ENCODE measurements around the gene EEF1B2. TPM values are rescaled to one million over a fixed set of nuclear protein-coding genes. Genes with fewer than 3 reads are reported as not detected.
A peak's percentile ranks its signal among the peaks of the same experiment; 100 is the strongest.
"Not testable (repeated sequence)": the region's sequence is repeated elsewhere in the genome, so short reads cannot be mapped to it uniquely, and the experiment has no call there.

The EEF1B2 gene
- total RNA-seq, 1 donor from 2014 or later, result 452 TPM

GRCh38 chr2:206163251-206163880, 3.7 kb downstream of the EEF1B2 start:
- DNase-seq (ENCODE audit: low read depth in 2 of 2), result no peak

GRCh38 chr2:206164261-206164862, 4.7 kb downstream of the EEF1B2 start:
- peak; percentile 34 to 62 for DNase-seq (ENCODE audit: low read depth in 2 of 2)

GRCh38 chr2:206168230-206168629, 8.5 kb downstream of the EEF1B2 start:
- DNase-seq (ENCODE audit: low read depth in 2 of 2), result not testable (repeated sequence)

- DNase-seq (ENCODE audit: low read depth in 2 of 2), result not testable (repeated sequence)
Measured at GRCh38 chr2:206171624-206172397, 12.1 kb downstream of the EEF1B2 start.

- DNase-seq (ENCODE audit: low read depth in 2 of 2), result no peak
Measured at GRCh38 chr2:206173147-206173546, 13.5 kb downstream of the EEF1B2 start.

GRCh38 chr2:206176121-206176520, 16.4 kb downstream of the EEF1B2 start:
- DNase-seq (ENCODE audit: low read depth in 2 of 2), result peak in 1 of 2 donors; percentile 54

- DNase-seq (ENCODE audit: low read depth in 2 of 2), result peak; percentile 48 to 62
Measured at GRCh38 chr2:206176901-206177300, 17.2 kb downstream of the EEF1B2 start.

GRCh38 chr2:206181526-206181925, 21.8 kb downstream of the EEF1B2 start:
- DNase-seq (ENCODE audit: low read depth in 2 of 2), result not testable (repeated sequence)

GRCh38 chr2:206189691-206190090, 30.0 kb downstream of the EEF1B2 start:
- no peak for DNase-seq (ENCODE audit: low read depth in 2 of 2)

- DNase-seq (ENCODE audit: low read depth in 2 of 2), result no peak
Measured at GRCh38 chr2:206190111-206190510, 30.4 kb downstream of the EEF1B2 start.

- DNase-seq (ENCODE audit: low read depth in 2 of 2), result no peak
Measured at GRCh38 chr2:206190689-206191088, 31.0 kb downstream of the EEF1B2 start.

- DNase-seq (ENCODE audit: low read depth in 2 of 2), result no peak
Measured at GRCh38 chr2:206192157-206192556, 32.5 kb downstream of the EEF1B2 start.

GRCh38 chr2:206193671-206194357, 34.1 kb downstream of the EEF1B2 start:
- no peak for DNase-seq (ENCODE audit: low read depth in 2 of 2)

- peak in 1 of 2 donors; percentile 13 for DNase-seq (ENCODE audit: low read depth in 2 of 2)
Measured at GRCh38 chr2:206198677-206199076, 39.0 kb downstream of the EEF1B2 start.

GRCh38 chr2:206201075-206201848, 41.6 kb downstream of the EEF1B2 start:
- no peak for DNase-seq (ENCODE audit: low read depth in 2 of 2)

- no peak for DNase-seq (ENCODE audit: low read depth in 2 of 2)
Measured at GRCh38 chr2:206202446-206202845, 42.8 kb downstream of the EEF1B2 start.

GRCh38 chr2:206203331-206203730, 43.6 kb downstream of the EEF1B2 start:
- DNase-seq (ENCODE audit: low read depth in 2 of 2), result no peak

- DNase-seq (ENCODE audit: low read depth in 2 of 2), result no peak
Measured at GRCh38 chr2:206204710-206205109, 45.0 kb downstream of the EEF1B2 start.

- not testable (repeated sequence) for DNase-seq (ENCODE audit: low read depth in 2 of 2)
Measured at GRCh38 chr2:206207316-206207715, 47.6 kb downstream of the EEF1B2 start.

- DNase-seq (ENCODE audit: low read depth in 2 of 2), result no peak
Measured at GRCh38 chr2:206208900-206209299, 49.2 kb downstream of the EEF1B2 start.

- peak; percentile 2 to 11 for DNase-seq (ENCODE audit: low read depth in 2 of 2)
Measured at GRCh38 chr2:206211657-206212255, 52.1 kb downstream of the EEF1B2 start.

Data from lung microvascular endothelial cell (primary cell).